Measurements from ENCODE around the gene PRKAR1B.

The PRKAR1B gene

DNA sequence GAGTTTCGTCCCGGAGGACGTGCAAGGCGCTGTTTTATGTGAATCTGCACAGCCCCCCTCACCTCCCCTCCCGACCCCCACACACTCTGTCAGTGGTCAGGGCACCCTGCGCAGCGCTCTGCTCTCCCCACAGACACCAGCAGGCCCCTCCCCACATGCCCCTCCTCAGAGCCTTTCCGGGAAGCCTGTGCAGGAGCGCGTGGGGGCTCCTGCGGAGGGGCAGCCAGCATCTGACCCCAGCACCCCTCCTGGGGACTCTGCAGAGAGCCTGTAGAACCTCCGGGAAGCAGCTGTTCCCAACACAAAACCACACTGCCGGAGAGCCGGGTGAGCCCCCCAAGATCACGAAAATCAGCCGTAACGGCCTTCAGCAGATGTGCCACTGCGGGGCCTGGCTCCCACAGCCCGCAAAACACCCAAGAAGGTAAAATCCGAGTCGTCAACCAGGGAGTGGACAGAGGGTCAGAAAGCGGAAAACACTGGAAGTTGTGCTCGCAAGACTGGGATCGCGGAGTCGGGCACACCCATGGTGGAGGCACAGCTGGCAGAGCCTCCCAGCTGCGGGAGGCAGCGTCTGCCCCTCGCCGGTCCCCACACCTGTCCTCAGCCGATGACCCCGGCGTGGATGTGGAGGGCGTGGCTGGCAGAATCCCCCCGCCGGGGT lies 153.7 kb downstream of the PRKAR1B start:
- TF ChIP-seq, protein P1, sequence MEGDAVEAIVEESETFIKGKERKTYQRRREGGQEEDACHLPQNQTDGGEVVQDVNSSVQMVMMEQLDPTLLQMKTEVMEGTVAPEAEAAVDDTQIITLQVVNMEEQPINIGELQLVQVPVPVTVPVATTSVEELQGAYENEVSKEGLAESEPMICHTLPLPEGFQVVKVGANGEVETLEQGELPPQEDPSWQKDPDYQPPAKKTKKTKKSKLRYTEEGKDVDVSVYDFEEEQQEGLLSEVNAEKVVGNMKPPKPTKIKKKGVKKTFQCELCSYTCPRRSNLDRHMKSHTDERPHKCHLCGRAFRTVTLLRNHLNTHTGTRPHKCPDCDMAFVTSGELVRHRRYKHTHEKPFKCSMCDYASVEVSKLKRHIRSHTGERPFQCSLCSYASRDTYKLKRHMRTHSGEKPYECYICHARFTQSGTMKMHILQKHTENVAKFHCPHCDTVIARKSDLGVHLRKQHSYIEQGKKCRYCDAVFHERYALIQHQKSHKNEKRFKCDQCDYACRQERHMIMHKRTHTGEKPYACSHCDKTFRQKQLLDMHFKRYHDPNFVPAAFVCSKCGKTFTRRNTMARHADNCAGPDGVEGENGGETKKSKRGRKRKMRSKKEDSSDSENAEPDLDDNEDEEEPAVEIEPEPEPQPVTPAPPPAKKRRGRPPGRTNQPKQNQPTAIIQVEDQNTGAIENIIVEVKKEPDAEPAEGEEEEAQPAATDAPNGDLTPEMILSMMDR (conservative IDR thresholded peaks at IDR 0.05; ENCODE audit: low read length), result no peak
- no peak for TF ChIP-seq EZH2phosphoT487 (IDR thresholded peaks at IDR 0.05; ENCODE audit: borderline replicate concordance)

GRCh38 chr7:572416-573268 lies 154.4 kb downstream of the PRKAR1B start:
- Histone ChIP-seq H3K9me3 (ENCODE audit: insufficient read depth, low read depth, low read length) (peaks cover 3% of the 10 kb centered on the region; the same call in 1 of the 2 replicates), H4K20me1 (ENCODE audit: insufficient read depth, low read length, poor library complexity, severe bottlenecking) (no peaks in the 10 kb centered on the region), H3F3A (ENCODE audit: low read depth) (no peaks in the 10 kb centered on the region), H3K9me2 (replicated peaks; ENCODE audit: low read depth, low read length) (no peaks in the 10 kb centered on the region), H3K36me3 (ENCODE audit: insufficient read depth, low read length) (no peaks in the 10 kb centered on the region), H3K27me3 (ENCODE audit: insufficient read depth, low read length, poor library complexity, severe bottlenecking) (no peaks in the 10 kb centered on the region), H3K9ac (ENCODE audit: low read depth, low read length, poor library complexity, severe bottlenecking) (no peak overlapping the region), H3K4me3 (ENCODE audit: low read length, poor library complexity, severe bottlenecking) (no peak overlapping the region), H3K4me1 (ENCODE audit: insufficient read depth, low read length, poor library complexity, severe bottlenecking) (no peaks in the 10 kb centered on the region), H2AFZ (ENCODE audit: low read length) (no peak overlapping the region), H3K4me2 (ENCODE audit: low read depth, low read length, poor library complexity, severe bottlenecking) (no peak overlapping the region), H3K79me2 (ENCODE audit: insufficient read depth, low read length) (no peaks in the 10 kb centered on the region)
- no peak for TF ChIP-seq EZH2phosphoT487 (IDR thresholded peaks at IDR 0.05; ENCODE audit: borderline replicate concordance)
- TF ChIP-seq, protein P1 (conservative IDR thresholded peaks at IDR 0.05; ENCODE audit: low read length), result no peak

More for the DNA sequence above, 153.7 kb downstream of the PRKAR1B start:
- Histone ChIP-seq H3K9me3 (ENCODE audit: insufficient read depth, low read depth, low read length) (no peaks in the 10 kb centered on the region), H3K36me3 (ENCODE audit: insufficient read depth, low read length) (no peaks in the 10 kb centered on the region), H3K9me2 (replicated peaks; ENCODE audit: low read depth, low read length) (no peaks in the 10 kb centered on the region), H2AFZ (ENCODE audit: low read length) (no peak overlapping the region), H3K79me2 (ENCODE audit: insufficient read depth, low read length) (no peaks in the 10 kb centered on the region), H3K4me2 (ENCODE audit: low read depth, low read length, poor library complexity, severe bottlenecking) (no peak overlapping the region), H3F3A (ENCODE audit: low read depth) (no peaks in the 10 kb centered on the region), H3K9ac (ENCODE audit: low read depth, low read length, poor library complexity, severe bottlenecking) (no peak overlapping the region), H3K27me3 (ENCODE audit: insufficient read depth, low read length, poor library complexity, severe bottlenecking) (no peaks in the 10 kb centered on the region), H3K4me3 (ENCODE audit: low read length, poor library complexity, severe bottlenecking) (no peak overlapping the region), H3K4me1 (ENCODE audit: insufficient read depth, low read length, poor library complexity, severe bottlenecking) (no peaks in the 10 kb centered on the region), H4K20me1 (ENCODE audit: insufficient read depth, low read length, poor library complexity, severe bottlenecking) (no peaks in the 10 kb centered on the region)

- no peak overlapping the region for H3K4me3 ChIP-seq (ENCODE audit: low read length, poor library complexity, severe bottlenecking)
- H3K4me1 ChIP-seq (ENCODE audit: insufficient read depth, low read length, poor library complexity, severe bottlenecking), result no peaks in the 10 kb centered on the region
- TF ChIP-seq, protein P1 (conservative IDR thresholded peaks at IDR 0.05; ENCODE audit: low read length), result no peak
- no peak for TF ChIP-seq EZH2phosphoT487 (IDR thresholded peaks at IDR 0.05; ENCODE audit: borderline replicate concordance)
These were observed 155.2 kb downstream of the PRKAR1B start for GRCh38 chr7:571718-572415.

More at GRCh38 chr7:571718-572415, 155.2 kb downstream of the PRKAR1B start:
- H3K9me2 ChIP-seq (replicated peaks; ENCODE audit: low read depth, low read length), result no peaks in the 10 kb centered on the region
- no peaks in the 10 kb centered on the region for H3F3A ChIP-seq (ENCODE audit: low read depth)
- H3K4me2 ChIP-seq (ENCODE audit: low read depth, low read length, poor library complexity, severe bottlenecking), result no peak overlapping the region
- H3K79me2 ChIP-seq (ENCODE audit: insufficient read depth, low read length), result no peaks in the 10 kb centered on the region
- peaks cover 3% of the 10 kb centered on the region; the same call in 1 of the 2 replicates for H3K9me3 ChIP-seq (ENCODE audit: insufficient read depth, low read depth, low read length)
- no peaks in the 10 kb centered on the region for H4K20me1 ChIP-seq (ENCODE audit: insufficient read depth, low read length, poor library complexity, severe bottlenecking)
- no peaks in the 10 kb centered on the region for H3K27me3 ChIP-seq (ENCODE audit: insufficient read depth, low read length, poor library complexity, severe bottlenecking)
- H3K9ac ChIP-seq (ENCODE audit: low read depth, low read length, poor library complexity, severe bottlenecking), result no peak overlapping the region
- no peak overlapping the region for H2AFZ ChIP-seq (ENCODE audit: low read length)
- no peaks in the 10 kb centered on the region for H3K36me3 ChIP-seq (ENCODE audit: insufficient read depth, low read length)

Measured in Loucy (cell line).